K562 (cell line): ENCODE data around the gene CEP250. TPM values are rescaled to one million over a fixed set of nuclear protein-coding genes. Genes with fewer than 3 reads are reported as not detected.

Experiments
- ATAC-seq: fragments of 200-7000 bp; cut with Tn5 transposase; 3 replicates; pipeline ENCODE4 v1.9.1; 2020; ENCODE audit warnings: moderate library complexity
- BruUV-seq: library from RNA; stranded (reverse); fragments of 400-500 nt; replicated peaks from 2 replicates; lab custom pipeline; 2021; lab: Mats Ljungman, UMichigan
- CTCF ChIA-PET: fragments of 300-600 bp; formaldehyde crosslinking; extraction: SDS; loops from one replicate; lab custom pipeline; 2021; ENCODE audit warnings: low intra/inter-chr PET ratio; lab: Yijun Ruan, JAX
- POLR2A ChIA-PET: fragments of 300-600, 350-650 bp; sonication (Branson Sonifier 250); formaldehyde crosslinking; extraction: SDS; loops from one replicate; lab custom pipeline; 2021; ENCODE audit warnings: antibody characterized with exemption, inconsistent platforms; lab: Yijun Ruan, JAX
- DNase-seq, 4 experiments: peaks; one replicate each; pipeline versions ENCODE4 v3.0.0 to v3.0.0-alpha.2; 2011 to 2018; ENCODE audit warnings: low spot score in 3 of 4, mixed read lengths in 3 of 4; ENCODE audit errors: extremely low read depth in 1 of 4
- FAIRE-seq: peaks from 2 replicates; lab custom pipeline; 2011; peaks lifted over from hg19 to GRCh38; lab: Jason Lieb, UNC
- H2AFZ ChIP-seq: 2 replicates; pipeline ENCODE4 v1.6.0; 2011; ENCODE audit warnings: low read depth, low read length, control low read depth, inconsistent platforms
- H3K27ac ChIP-seq: fragments of 200-600 bp; 3 replicates; pipeline ENCODE4 v1.8.0; 2011; ENCODE audit warnings: low read depth, mild to moderate bottlenecking, control low read depth, inconsistent platforms, low read length, moderate library complexity, mixed read lengths; ENCODE audit errors: extremely low read depth
- H3K27me3 ChIP-seq, 2 experiments: fragments of 300-600 bp in 1 of 2; 2 replicates in 1 of 2; 3 replicates in 1 of 2; pipeline versions ENCODE4 v1.6.0 to v1.8.0; 2011; ENCODE audit warnings: inconsistent platforms in 2 of 2, low read length in 2 of 2, mild to moderate bottlenecking in 1 of 2, mixed read lengths in 1 of 2, moderate library complexity in 1 of 2; ENCODE audit not compliant: control insufficient read depth in 2 of 2, insufficient read depth in 2 of 2
- H3K36me3 ChIP-seq: fragments of 300-600 bp; 3 replicates; pipeline ENCODE4 v1.8.0; 2011; ENCODE audit warnings: mild to moderate bottlenecking, low read length, inconsistent platforms; ENCODE audit not compliant: control insufficient read depth, insufficient read depth
- H3K4me1 ChIP-seq, 2 experiments: fragments of 200-600 bp in 1 of 2; replicated peaks in 1 of 2; 2 replicates in 1 of 2; 3 replicates in 1 of 2; pipeline versions ENCODE4 v1.5.1 to v1.8.0; 2011; ENCODE audit warnings: inconsistent platforms in 2 of 2, low read length in 2 of 2, mild to moderate bottlenecking in 1 of 2, mixed read lengths in 1 of 2, moderate library complexity in 1 of 2; ENCODE audit not compliant: control insufficient read depth in 2 of 2, insufficient read depth in 2 of 2
- H3K4me2 ChIP-seq: 2 replicates; pipeline ENCODE4 v1.6.1; 2011; ENCODE audit warnings: low read length, control low read depth, inconsistent platforms, mixed read lengths; ENCODE audit not compliant: insufficient read depth
- H3K4me3 ChIP-seq: fragments of 200-600 bp; sonication (generic), shearing (Covaris generic); 2 replicates; pipeline ENCODE4 v1.5.1; 2016; ENCODE audit warnings: control low read depth, inconsistent platforms
- H3K79me2 ChIP-seq: fragments of 200-600 bp; 3 replicates; pipeline ENCODE4 v1.8.0; 2011; ENCODE audit warnings: low read length, inconsistent platforms; ENCODE audit not compliant: control insufficient read depth, insufficient read depth
- H3K9ac ChIP-seq, 2 experiments: 2 replicates each; pipeline versions ENCODE4 v1.6.0 to v1.6.1; 2011; ENCODE audit warnings: low read depth in 2 of 2, low read length in 2 of 2, control low read depth in 1 of 2, inconsistent platforms in 1 of 2, mild to moderate bottlenecking in 1 of 2, mixed read lengths in 1 of 2; ENCODE audit not compliant: insufficient read depth in 1 of 2
- H3K9me1 ChIP-seq: one replicate; pipeline ENCODE4 v1.6.0; 2011; ENCODE audit warnings: inconsistent platforms, mild to moderate bottlenecking, low read length, moderate library complexity; ENCODE audit not compliant: control insufficient read depth, insufficient read depth
- H3K9me3 ChIP-seq: replicated peaks from 2 replicates; pipeline ENCODE4 v1.5.1; 2011; ENCODE audit warnings: low read depth, low read length, inconsistent platforms; ENCODE audit not compliant: control insufficient read depth, insufficient read depth
- H4K20me1 ChIP-seq: replicated peaks from 2 replicates; pipeline ENCODE4 v1.6.1; 2011; ENCODE audit warnings: low read length, inconsistent platforms, mixed read lengths; ENCODE audit not compliant: control insufficient read depth, insufficient read depth
- KLF13 ChIP-seq: fragments of 450-650 bp; IDR thresholded peaks from 2 replicates; pipeline ENCODE4 v1.6.1; 2016; ENCODE audit warnings: missing genetic modification characterization, low read depth, mild to moderate bottlenecking, missing compliant biosample characterization, moderate library complexity, borderline replicate concordance
- NFXL1 ChIP-seq: fragments of 450-650 bp; formaldehyde crosslinking; IDR thresholded peaks from 2 replicates; pipeline ENCODE4 v1.4.0; 2021; ENCODE audit warnings: mild to moderate bottlenecking
- NR2C1 ChIP-seq, 2 experiments: fragments of 450-650 bp; IDR thresholded peaks; 2 replicates each; pipeline ENCODE4 v1.6.1; 2017; ENCODE audit warnings: mild to moderate bottlenecking in 2 of 2, antibody characterized with exemption in 1 of 2, inconsistent platforms in 1 of 2, missing compliant biosample characterization in 1 of 2, missing genetic modification characterization in 1 of 2
- POLR3G ChIP-seq: IDR thresholded peaks from 2 replicates; pipeline ENCODE4 v1.6.1; 2011; ENCODE audit not compliant: insufficient read length, insufficient replicate concordance; ENCODE audit errors: extremely low read depth
- TCF3 ChIP-seq: sonication (generic); formaldehyde crosslinking; IDR thresholded peaks from 2 replicates; pipeline ENCODE4 v1.4.0; 2020; ENCODE audit warnings: mild to moderate bottlenecking, missing genetic modification reagents
- WGBS: fragments of 100-300 bp; shearing (Covaris generic); methylation state at CpG from one replicate; pipeline ENCODE4 v1.1.6; 2016; ENCODE audit warnings: low coverage, mixed read lengths; ENCODE audit not compliant: insufficient coverage; ENCODE audit errors: missing lambda C conversion rate; 5-methylcytosine and 5-hydroxymethylcytosine counted together
- in situ Hi-C: fragments of 300-500 bp; cut with MboI; formaldehyde crosslinking; loops from 4 replicates; pipeline ENCODE4 v1.15.0; 2018; ENCODE audit warnings: inconsistent platforms, mixed read lengths
- intact Hi-C: fragments of 100-400 bp; cut with micrococcal nuclease; formaldehyde crosslinking; loops from 2 replicates; pipeline ENCODE4 v1.14.2; 2022
- polyA plus RNA-seq, 8 experiments: library from polyadenylated mRNA; depleted of rRNA in 4 of 8; stranded (reverse) in 5 of 8; unstranded in 3 of 8; fragments of >200 nt; fragmentation: Nextera tagmentation in 2 of 8; fragmentation: Illumina TruSeq in 1 of 8; extraction: Ambion mirVana in 2 of 8; extraction: Trizol in 1 of 8; gene quantifications; 2 replicates each; pipeline versions ENCODE4 v1.2.1 to v1.2.3, GENCODE V29; 2011 to 2014; ENCODE audit warnings: inconsistent platforms in 1 of 8, missing spikeins in 1 of 8
- total RNA-seq, 7 experiments: library from RNA; depleted of rRNA in 6 of 7; stranded (reverse); fragments of >200 nt in 6 of 7; fragmentation: Illumina TruSeq in 2 of 7; extraction: Trizol in 2 of 7; gene quantifications; 2 replicates each; pipeline versions ENCODE4 v1.2.1 to v1.2.3, GENCODE V29; 2011 to 2021; ENCODE audit warnings: low replicate concordance in 1 of 7
- TF ChIP-seq, protein P1 (sequence below): fragments of 450-650 bp; formaldehyde crosslinking; IDR thresholded peaks from 2 replicates; pipeline ENCODE4 v1.4.0; 2020; ENCODE audit warnings: mild to moderate bottlenecking, moderate library complexity
- TF ChIP-seq, protein P2 (sequence below): sonication (generic); IDR thresholded peaks from 2 replicates; pipeline ENCODE4 v1.6.1; 2016

The CEP250 gene
- total and polyA plus RNA-seq, 9 of the 15 experiments (the other 6 are each of a cell fraction or from before 2014, with no cell fraction given) = 2.5 to 41.9 (median 20.5) TPM

DNA sequence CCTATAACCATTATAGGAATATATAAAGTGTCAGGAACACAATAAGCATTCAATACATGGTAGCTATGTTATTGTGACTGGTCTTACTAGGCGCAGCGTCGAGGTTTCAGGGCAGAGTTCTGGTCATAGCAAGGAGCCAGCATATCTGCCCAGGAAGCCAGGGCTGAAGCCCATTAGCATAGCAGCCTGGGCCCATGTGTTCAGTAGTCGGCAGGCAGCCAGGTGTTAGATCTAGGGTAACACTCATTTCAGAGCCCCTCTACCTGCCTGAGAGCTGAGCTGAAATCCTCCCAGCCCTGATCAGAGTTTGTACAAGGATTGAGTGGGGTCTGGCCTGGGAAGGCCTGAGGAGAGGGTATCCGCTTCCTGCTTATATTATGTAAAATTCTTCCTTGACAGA lies 41.9 kb downstream of the CEP250 start:
- 95% methylated on average over 5 of the region's 5 CpGs for WGBS
- FAIRE-seq = no peak
- TF ChIP-seq, protein P1, sequence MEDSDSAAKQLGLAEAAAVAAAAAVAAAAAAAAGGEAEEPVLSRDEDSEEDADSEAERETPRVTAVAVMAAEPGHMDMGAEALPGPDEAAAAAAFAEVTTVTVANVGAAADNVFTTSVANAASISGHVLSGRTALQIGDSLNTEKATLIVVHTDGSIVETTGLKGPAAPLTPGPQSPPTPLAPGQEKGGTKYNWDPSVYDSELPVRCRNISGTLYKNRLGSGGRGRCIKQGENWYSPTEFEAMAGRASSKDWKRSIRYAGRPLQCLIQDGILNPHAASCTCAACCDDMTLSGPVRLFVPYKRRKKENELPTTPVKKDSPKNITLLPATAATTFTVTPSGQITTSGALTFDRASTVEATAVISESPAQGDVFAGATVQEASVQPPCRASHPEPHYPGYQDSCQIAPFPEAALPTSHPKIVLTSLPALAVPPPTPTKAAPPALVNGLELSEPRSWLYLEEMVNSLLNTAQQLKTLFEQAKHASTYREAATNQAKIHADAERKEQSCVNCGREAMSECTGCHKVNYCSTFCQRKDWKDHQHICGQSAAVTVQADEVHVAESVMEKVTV = no peak
- TF ChIP-seq POLR3G (no peak), KLF13 (tag) (no peak), NFXL1 (CRISPR knock-in tag) (no peak), NR2C1 (IDR thresholded peaks at IDR 0.05) (no peak), NR2C1 (tag; IDR thresholded peaks at IDR 0.05) (no peak), TCF3 (CRISPR knock-in tag) (no peak)
- TF ChIP-seq, protein P2, sequence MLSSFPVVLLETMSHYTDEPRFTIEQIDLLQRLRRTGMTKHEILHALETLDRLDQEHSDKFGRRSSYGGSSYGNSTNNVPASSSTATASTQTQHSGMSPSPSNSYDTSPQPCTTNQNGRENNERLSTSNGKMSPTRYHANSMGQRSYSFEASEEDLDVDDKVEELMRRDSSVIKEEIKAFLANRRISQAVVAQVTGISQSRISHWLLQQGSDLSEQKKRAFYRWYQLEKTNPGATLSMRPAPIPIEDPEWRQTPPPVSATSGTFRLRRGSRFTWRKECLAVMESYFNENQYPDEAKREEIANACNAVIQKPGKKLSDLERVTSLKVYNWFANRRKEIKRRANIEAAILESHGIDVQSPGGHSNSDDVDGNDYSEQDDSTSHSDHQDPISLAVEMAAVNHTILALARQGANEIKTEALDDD = no peak
- Histone ChIP-seq H2AFZ (no peak overlapping the region), H3K79me2 (no peaks in the 10 kb centered on the region), H3K4me2 (no peak overlapping the region), H4K20me1 (no peaks in the 10 kb centered on the region), H3K36me3 (peaks cover 87% of the 10 kb centered on the region), H3K4me1 (no peaks in the 10 kb centered on the region), H3K9me1 (no peaks in the 10 kb centered on the region), H3K4me3 (no peak overlapping the region), H3K9me3 (no peaks in the 10 kb centered on the region), H3K9ac (0 out of 4 replicates have a peak overlapping the region, but pooled peaks of 1 of the 2 experiments have one; percentile 13), H3K27ac (no peak overlapping the region), H3K27me3 (no peaks in the 10 kb centered on the region)
- no peak for DNase-seq
- no peak for ATAC-seq
- in situ Hi-C loops (no loop called here), intact Hi-C loops (no loop called here)
- ChIA-PET CTCF (no interaction called here), POLR2A (interaction anchor here (0.7 to 1.4 kb wide), 4 partner anchors 10 to 99 kb away, joined by 3 to 4 read pairs (median 4); no protein-coding TSS in a partner anchor)
- no TSS peak for BruUV-seq
